GM12878 (cell line): Measurements from ENCODE around the gene XRCC6. TPM values are rescaled to one million over a fixed set of nuclear protein-coding genes. Genes with fewer than 3 reads are reported as not detected.

Experiments used
- ATAC-seq: fragments of 200-7000 bp; cut with Tn5 transposase; 3 replicates; pipeline ENCODE4 v1.9.1; 2020; ENCODE audit warnings: mild to moderate bottlenecking, moderate library complexity
- BruUV-seq: library from RNA; stranded (reverse); fragments of 400-500 nt; replicated peaks from 2 replicates; lab custom pipeline; 2021; lab: Mats Ljungman, UMichigan
- CTCF ChIA-PET: fragments of 300-600 bp; sonication (Branson Sonifier 250); formaldehyde crosslinking; extraction: SDS; loops from one replicate; lab custom pipeline; 2021; ENCODE audit warnings: inconsistent platforms; lab: Yijun Ruan, JAX
- POLR2A ChIA-PET: fragments of 350-600 bp; formaldehyde crosslinking; extraction: SDS; loops from one replicate; lab custom pipeline; 2021; ENCODE audit warnings: inconsistent platforms; lab: Charles Lee
- RAD21 ChIA-PET: fragments of 300-600 bp; sonication (Branson Sonifier 250); formaldehyde crosslinking; loops from one replicate; lab custom pipeline; 2023; ENCODE audit warnings: antibody characterized with exemption; ENCODE audit not compliant: unreplicated experiment; lab: Charles Lee
- SMC1A ChIA-PET: fragments of 300-600 bp; sonication (Branson Sonifier 250); formaldehyde crosslinking; loops from one replicate; lab custom pipeline; 2023; ENCODE audit not compliant: unreplicated experiment, uncharacterized antibody; lab: Charles Lee
- DNase-seq: peaks from one replicate; pipeline ENCODE4 v3.0.0-alpha.2; 2011; ENCODE audit warnings: low read depth, low spot score
- FAIRE-seq: peaks from 3 replicates; lab custom pipeline; 2011; peaks lifted over from hg19 to GRCh38; lab: Jason Lieb, UNC
- H2AFZ ChIP-seq: 2 replicates; pipeline ENCODE4 v1.6.0; 2011; ENCODE audit warnings: low read depth, low read length, control low read depth; ENCODE audit not compliant: control insufficient read depth
- H3K27ac ChIP-seq: 2 replicates; pipeline ENCODE4 v1.5.1; 2011; ENCODE audit warnings: control low read depth; ENCODE audit not compliant: control insufficient read depth, insufficient read depth
- H3K27me3 ChIP-seq, 2 experiments: replicated peaks in 1 of 2; 2 replicates each; pipeline versions ENCODE4 v1.6.0 to v1.6.1; 2011; ENCODE audit warnings: low read length in 1 of 2; ENCODE audit not compliant: control insufficient read depth in 2 of 2, insufficient read depth in 2 of 2
- H3K36me3 ChIP-seq, 2 experiments: 2 replicates each; pipeline ENCODE4 v1.5.1; 2011; ENCODE audit warnings: low read length in 1 of 2; ENCODE audit not compliant: control insufficient read depth in 2 of 2, insufficient read depth in 2 of 2
- H3K4me1 ChIP-seq: 2 replicates; pipeline ENCODE4 v1.6.1; 2011; ENCODE audit warnings: mild to moderate bottlenecking, low read length, moderate library complexity, mixed read lengths; ENCODE audit not compliant: control insufficient read depth, insufficient read depth
- H3K4me2 ChIP-seq: 2 replicates; pipeline ENCODE4 v1.6.0; 2011; ENCODE audit warnings: control low read depth; ENCODE audit not compliant: control insufficient read depth, insufficient read depth
- H3K4me3 ChIP-seq: fragments of 200-600 bp; sonication (generic); 2 replicates; pipeline ENCODE4 v1.5.1; 2016
- H3K79me2 ChIP-seq: 2 replicates; pipeline ENCODE4 v1.6.0; 2011; ENCODE audit warnings: low read length; ENCODE audit not compliant: control insufficient read depth, insufficient read depth
- H3K9ac ChIP-seq: 2 replicates; pipeline ENCODE4 v1.8.0; 2011; ENCODE audit warnings: low read length, control low read depth, mixed read lengths; ENCODE audit not compliant: control insufficient read depth, insufficient read depth
- H3K9me3 ChIP-seq: replicated peaks from 3 replicates; pipeline ENCODE4 v1.5.1; 2011; ENCODE audit warnings: mild to moderate bottlenecking, low read length; ENCODE audit not compliant: control insufficient read depth, insufficient read depth
- H4K20me1 ChIP-seq: 2 replicates; pipeline ENCODE4 v1.6.0; 2011; ENCODE audit not compliant: control insufficient read depth, insufficient read depth
- ATF7 ChIP-seq: fragments of 450-650 bp; IDR thresholded peaks from 2 replicates; pipeline ENCODE4 v1.6.1; 2016; ENCODE audit warnings: low read depth, mild to moderate bottlenecking
- BACH1 ChIP-seq: fragments of 450-650 bp; IDR thresholded peaks from 2 replicates; pipeline ENCODE4 v1.6.1; 2017; ENCODE audit warnings: mild to moderate bottlenecking, borderline replicate concordance
- BCL11A ChIP-seq: IDR thresholded peaks from 2 replicates; pipeline ENCODE4 v1.6.1; 2011; ENCODE audit warnings: low read depth, low read length
- CHD2 ChIP-seq: IDR thresholded peaks from 2 replicates; pipeline ENCODE4 v1.6.1; 2011; ENCODE audit warnings: low read depth, low read length, improper control_type of control experiment, borderline replicate concordance
- E4F1 ChIP-seq: fragments of 450-650 bp; IDR thresholded peaks from 2 replicates; pipeline ENCODE4 v1.6.1; 2018; ENCODE audit warnings: borderline replicate concordance, mild to moderate bottlenecking; ENCODE audit not compliant: partially characterized antibody
- EED ChIP-seq: sonication (generic); IDR thresholded peaks from 2 replicates; pipeline ENCODE4 v1.6.1; 2016; ENCODE audit warnings: antibody characterized with exemption, low read depth
- GATAD2B ChIP-seq: fragments of 450-650 bp; conservative IDR thresholded peaks from 2 replicates; pipeline ENCODE4 v1.6.1; 2017; ENCODE audit warnings: low read depth, mild to moderate bottlenecking, moderate library complexity
- KLF5 ChIP-seq: fragments of 450-650 bp; IDR thresholded peaks from 2 replicates; pipeline ENCODE4 v1.6.1; 2014; ENCODE audit warnings: mild to moderate bottlenecking; ENCODE audit not compliant: partially characterized antibody
- MXI1 ChIP-seq: fragments of 150-350 bp; IDR thresholded peaks from 2 replicates; pipeline ENCODE4 v1.6.1; 2011; ENCODE audit warnings: low read depth, mild to moderate bottlenecking, inconsistent platforms, low read length, improper control_type of control experiment
- MYC ChIP-seq: IDR thresholded peaks from 2 replicates; pipeline ENCODE4 v1.6.1; 2011; ENCODE audit warnings: mild to moderate bottlenecking, low read length, moderate library complexity, inconsistent platforms; ENCODE audit not compliant: insufficient read depth, insufficient replicate concordance, insufficient read length, severe bottlenecking
- NBN ChIP-seq: fragments of 450-650 bp; IDR thresholded peaks from 2 replicates; pipeline ENCODE4 v1.6.1; 2016
- NFYB ChIP-seq: IDR thresholded peaks from 2 replicates; pipeline ENCODE4 v1.6.1; 2011; ENCODE audit warnings: low read depth, mild to moderate bottlenecking, low read length, improper control_type of control experiment, moderate library complexity; ENCODE audit not compliant: insufficient read depth
- NR2F1 ChIP-seq: fragments of 450-650 bp; conservative IDR thresholded peaks from 2 replicates; pipeline ENCODE4 v1.6.1; 2017; ENCODE audit warnings: mild to moderate bottlenecking
- SIX5 ChIP-seq: IDR thresholded peaks from 2 replicates; pipeline ENCODE4 v1.6.1; 2011; ENCODE audit warnings: mild to moderate bottlenecking, low read depth, low read length, moderate library complexity; ENCODE audit not compliant: severe bottlenecking
- SPI1 ChIP-seq: IDR thresholded peaks from 2 replicates; pipeline ENCODE4 v1.6.1; 2011; ENCODE audit warnings: low read depth, mild to moderate bottlenecking, low read length, moderate library complexity, borderline replicate concordance; ENCODE audit not compliant: insufficient read depth
- STAT3 ChIP-seq: IDR thresholded peaks from 2 replicates; pipeline ENCODE4 v1.6.1; 2011; ENCODE audit warnings: low read depth, low read length, improper control_type of control experiment
- TCF7 ChIP-seq: IDR thresholded peaks from 2 replicates; pipeline ENCODE4 v1.6.1; 2014; ENCODE audit warnings: antibody characterized with exemption, borderline replicate concordance
- USF1 ChIP-seq: IDR thresholded peaks from 2 replicates; pipeline ENCODE4 v1.6.1; 2011; ENCODE audit warnings: borderline replicate concordance, low read depth, mild to moderate bottlenecking, moderate library complexity, mixed read lengths, low read length; ENCODE audit not compliant: insufficient read depth; ENCODE audit errors: extremely low read length
- ZNF687 ChIP-seq: fragments of 450-650 bp; IDR thresholded peaks from 2 replicates; pipeline ENCODE4 v1.6.1; 2017; ENCODE audit warnings: mild to moderate bottlenecking, moderate library complexity
- WGBS: methylation state at CpG from one replicate; pipeline ENCODE4 v1.1.6; 2016; ENCODE audit warnings: low lambda C conversion rate; ENCODE audit not compliant: insufficient replicate concordance, insufficient coverage; ENCODE audit errors: missing lambda C conversion rate; 5-methylcytosine and 5-hydroxymethylcytosine counted together
- in situ Hi-C: fragments of 300-500 bp; cut with MboI; formaldehyde crosslinking; loops from 9 replicates; pipeline ENCODE4 v1.14.3; 2018; ENCODE audit warnings: mixed read lengths
- intact Hi-C: fragments of 100-400 bp; cut with micrococcal nuclease; formaldehyde crosslinking; loops from one replicate; pipeline ENCODE4 v1.14.2; 2022; ENCODE audit not compliant: unreplicated experiment
- polyA plus RNA-seq, 11 experiments: library from polyadenylated mRNA; depleted of rRNA in 4 of 11; unstranded in 6 of 11; stranded (reverse) in 5 of 11; fragments of >200 nt; fragmentation: Nextera tagmentation in 4 of 11; fragmentation: Illumina TruSeq in 1 of 11; extraction: Ambion mirVana in 4 of 11; extraction: Trizol in 1 of 11; gene quantifications; 1 replicate in 1 of 11; 2 replicates in 10 of 11; pipeline versions ENCODE4 v1.2.1 to v1.2.3, GENCODE V29; 2011 to 2016; ENCODE audit warnings: inconsistent platforms in 2 of 11, missing spikeins in 2 of 11, low read depth in 1 of 11
- total RNA-seq, 4 experiments: library from RNA; depleted of rRNA in 3 of 4; stranded (reverse); fragments of >200 nt in 3 of 4; fragmentation: Illumina TruSeq in 1 of 4; extraction: Trizol in 1 of 4; gene quantifications; 2 replicates each; pipeline versions ENCODE4 v1.2.1 to v1.2.3, GENCODE V29; 2013 to 2021

The XRCC6 gene
- total and polyA plus RNA-seq, 10 of the 15 experiments (the other 5 are each of a cell fraction or from before 2014, with no cell fraction given), result 186 to 718 (median 348) TPM

GRCh38 chr22:41584881-41585280, 36.2 kb upstream of the XRCC6 start:
- DNase-seq, result no peak
- Histone ChIP-seq H3K9me3 (no peaks in the 10 kb centered on the region), H3K27ac (no peak overlapping the region), H3K27me3 (no peaks in the 10 kb centered on the region), H2AFZ (no peak overlapping the region), H3K79me2 (peaks cover 3% of the 10 kb centered on the region), H4K20me1 (no peaks in the 10 kb centered on the region), H3K4me2 (no peak overlapping the region), H3K4me3 (no peak overlapping the region), H3K9ac (no peak overlapping the region), H3K4me1 (peaks cover 3% of the 10 kb centered on the region; the same call in 1 of the 2 replicates), H3K36me3 (no peaks in the 10 kb centered on the region)
- ATAC-seq, result no peak
- POLR2A ChIA-PET, result no interaction called here
- in situ Hi-C loops (no loop called here), intact Hi-C loops (no loop called here)
- BruUV-seq, result no TSS peak
- CTCF ChIA-PET, result interaction anchor here (0.8 to 1.2 kb wide), 2 partner anchors 27 to 181 kb away, joined by 3 read pairs; no protein-coding TSS in a partner anchor
- SMC1A ChIA-PET, result interaction anchor here (1.1 kb wide), 1 partner anchor 34 kb away, joined by 3 read pairs; no protein-coding TSS in a partner anchor
- 85% methylated on average over 6 of the region's 6 CpGs for WGBS
- no peak for TF ChIP-seq ZNF687
- TF ChIP-seq TCF7, result no peak
- no peak for TF ChIP-seq MXI1
- no peak for TF ChIP-seq E4F1
- no peak for TF ChIP-seq NBN
- TF ChIP-seq ATF7, result no peak
- TF ChIP-seq SIX5, result no peak
- TF ChIP-seq USF1, result no peak
- no peak for TF ChIP-seq BACH1
- TF ChIP-seq CHD2, result no peak
- no peak for TF ChIP-seq KLF5
- no peak for TF ChIP-seq BCL11A
- no peak for TF ChIP-seq NFYB
- no peak for TF ChIP-seq EED
- TF ChIP-seq STAT3, result no peak
- TF ChIP-seq GATAD2B, result no peak
- no peak for TF ChIP-seq NR2F1
- no peak for TF ChIP-seq MYC
- no peak for TF ChIP-seq SPI1
- RAD21 ChIA-PET, result no interaction called here
- no peak for FAIRE-seq
